Naive B cell (primary cell): ENCODE measurements around the gene DGCR2. TPM values are rescaled to one million over a fixed set of nuclear protein-coding genes. Genes with fewer than 3 reads are reported as not detected.
"Not testable (repeated sequence)": the region's sequence is repeated elsewhere in the genome, so short reads cannot be mapped to it uniquely, and the experiment has no call there.

Experiments used
- ATAC-seq, 2 donors: fragments of 150-1000 bp; cut with Tn5 transposase; 2 replicates each; pipeline ENCODE4 v1.10.0; 2021; ENCODE audit warnings: low read depth in 2 of 2, mild to moderate bottlenecking in 2 of 2, moderate library complexity in 2 of 2
- DNase-seq: peaks from one replicate; pipeline ENCODE4 v3.0.0; 2022
- H3K27ac Mint-ChIP-seq, 6 donors: one replicate each; pipeline ENCODE4 v1.8.0; 2020 to 2022; ENCODE audit warnings: mild to moderate bottlenecking in 6 of 6, mixed read lengths in 6 of 6, moderate library complexity in 5 of 6, inconsistent platforms in 2 of 6
- H3K27me3 Mint-ChIP-seq, 3 donors: one replicate each; pipeline ENCODE4 v1.8.0; 2021 to 2022; ENCODE audit warnings: mixed read lengths in 3 of 3, mild to moderate bottlenecking in 1 of 3
- H3K36me3 Mint-ChIP-seq, 2 donors: one replicate each; pipeline ENCODE4 v1.8.0; 2020 to 2022; ENCODE audit warnings: mixed read lengths in 2 of 2, inconsistent platforms in 1 of 2, mild to moderate bottlenecking in 1 of 2
- H3K4me1 Mint-ChIP-seq, 3 donors: one replicate each; pipeline ENCODE4 v1.8.0; 2020 to 2022; ENCODE audit warnings: mixed read lengths in 3 of 3, inconsistent platforms in 1 of 3, mild to moderate bottlenecking in 1 of 3, moderate library complexity in 1 of 3
- H3K4me3 Mint-ChIP-seq, 8 donors: one replicate each; pipeline ENCODE4 v1.8.0; 2020 to 2022; ENCODE audit warnings: mild to moderate bottlenecking in 8 of 8, mixed read lengths in 8 of 8, moderate library complexity in 8 of 8, inconsistent platforms in 2 of 8
- H3K9me3 Mint-ChIP-seq, 7 donors: one replicate each; pipeline ENCODE4 v1.8.0; 2020 to 2022; ENCODE audit warnings: mixed read lengths in 7 of 7, mild to moderate bottlenecking in 5 of 7, inconsistent platforms in 2 of 7, moderate library complexity in 1 of 7
- polyA plus RNA-seq, 6 donors: library from polyadenylated mRNA; unstranded; fragments of 300-500 nt; fragmentation: Illumina TruSeq; gene quantifications; one replicate each; pipeline ENCODE4 v1.2.3, GENCODE V29; 2021; ENCODE audit warnings: low read depth in 6 of 6

The DGCR2 gene
- polyA plus RNA-seq, 6 donors from 2014 or later = 27.4 to 50.6 (median 32.8) TPM

GRCh38 chr22:18991138-18991432, 131.1 kb downstream of the DGCR2 start:
- no peaks in the 10 kb centered on the region for H3K36me3 Mint-ChIP-seq
- H3K27me3 Mint-ChIP-seq = peaks cover 10 to 41% (median 35%) of the 10 kb centered on the region in 3 donors
- H3K27ac Mint-ChIP-seq = no peak overlapping the region
- H3K9me3 Mint-ChIP-seq = peaks cover 0 to 2% (median 0%) of the 10 kb centered on the region in 7 donors
- no peaks in the 10 kb centered on the region for H3K4me1 Mint-ChIP-seq
- no peak for DNase-seq
- no peak overlapping the region for H3K4me3 Mint-ChIP-seq
- no peak for ATAC-seq

DNA sequence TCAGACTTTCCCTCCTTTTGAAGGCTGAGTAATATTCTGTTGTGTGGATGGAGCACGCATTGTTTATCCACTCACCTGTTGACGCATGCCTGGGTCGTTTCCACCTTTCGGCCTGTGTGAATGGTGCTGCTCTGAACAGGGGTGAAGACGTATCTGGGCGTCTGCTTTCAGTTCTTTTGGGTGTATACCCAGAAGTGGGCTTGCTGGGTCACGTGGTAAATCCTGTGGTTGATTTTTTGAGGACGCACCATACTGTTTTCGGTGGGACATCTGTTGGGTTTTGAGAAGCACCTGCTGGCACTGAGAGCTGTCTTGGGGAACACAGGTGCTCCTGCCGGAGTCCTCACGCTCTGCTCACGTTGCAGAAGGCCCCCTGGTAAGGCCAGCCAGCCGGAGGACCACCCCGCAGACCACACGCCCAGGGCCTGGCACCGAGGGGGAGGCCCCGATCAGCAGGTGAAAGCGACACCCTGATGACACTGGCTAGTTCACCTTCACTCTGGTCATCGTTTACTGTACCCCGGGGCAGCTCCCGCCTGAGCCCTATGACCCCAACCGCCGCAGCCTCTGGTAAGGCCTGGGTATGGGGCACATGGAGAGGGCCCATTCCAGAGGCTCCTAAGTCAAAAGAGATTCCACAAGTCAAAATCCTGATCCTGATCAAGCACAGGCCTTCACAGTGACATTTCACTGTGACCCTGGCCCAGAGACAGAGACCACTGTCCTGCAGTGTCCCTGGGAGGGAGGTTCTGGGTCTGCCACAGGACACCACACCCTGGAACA, 131.7 kb downstream of the DGCR2 start:
- Mint-ChIP-seq H3K36me3 (no peaks in the 10 kb centered on the region), H3K27me3 (peaks cover 10 to 36% (median 35%) of the 10 kb centered on the region in 3 donors), H3K4me1 (no peaks in the 10 kb centered on the region), H3K27ac (no peak overlapping the region), H3K9me3 (peaks cover 0 to 2% (median 0%) of the 10 kb centered on the region in 7 donors), H3K4me3 (no peak overlapping the region)
- DNase-seq (no peak), ATAC-seq (no peak)

DNA sequence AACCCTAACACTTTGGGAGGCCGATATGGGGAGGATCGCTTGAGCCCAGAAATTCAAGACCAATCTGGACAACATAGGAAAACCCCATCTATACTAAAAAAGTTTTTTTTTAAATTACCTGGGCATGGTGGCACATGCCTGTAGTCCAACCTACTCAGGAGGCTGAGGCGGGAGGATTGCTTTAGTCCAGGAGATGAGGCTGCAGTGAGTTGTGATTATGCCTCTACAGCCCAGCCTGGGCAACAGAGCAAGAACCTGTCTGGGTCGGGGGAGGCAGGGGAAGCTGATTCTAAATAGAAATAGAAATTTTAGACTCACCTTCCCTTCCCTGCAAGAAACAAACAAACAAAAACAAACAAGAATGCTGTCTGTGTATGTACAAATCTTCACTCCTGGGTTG, 133.3 kb downstream of the DGCR2 start:
- H3K27me3 Mint-ChIP-seq = peaks cover 10 to 30% (median 23%) of the 10 kb centered on the region in 3 donors
- no peak for DNase-seq
- no peak for ATAC-seq
- H3K9me3 Mint-ChIP-seq = peaks cover 0 to 2% (median 0%) of the 10 kb centered on the region in 7 donors
- no peak overlapping the region for H3K27ac Mint-ChIP-seq
- no peaks in the 10 kb centered on the region for H3K4me1 Mint-ChIP-seq
- no peak overlapping the region for H3K4me3 Mint-ChIP-seq
- no peaks in the 10 kb centered on the region for H3K36me3 Mint-ChIP-seq

DNA sequence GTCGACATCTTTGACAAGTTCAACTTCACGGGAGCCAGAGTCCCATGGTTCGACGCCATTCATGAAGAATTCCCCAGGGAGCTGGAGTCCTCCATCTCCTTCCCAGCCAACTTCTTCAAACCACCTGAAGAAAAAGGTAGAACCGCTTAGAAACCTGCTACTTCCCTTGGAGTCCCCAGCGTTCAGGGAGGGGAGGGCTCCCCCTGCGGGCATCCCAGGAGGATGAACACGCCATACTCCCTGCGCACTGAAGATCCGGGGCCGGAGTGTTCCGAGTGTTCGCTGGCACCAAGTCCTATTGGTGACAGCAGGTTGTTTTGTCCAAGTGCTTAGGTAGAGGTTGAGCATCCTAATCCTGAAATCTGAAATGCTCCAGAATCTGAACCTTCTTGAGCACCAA, 134.4 kb downstream of the DGCR2 start:
- Mint-ChIP-seq H3K4me3 (no peak overlapping the region), H3K4me1 (no peaks in the 10 kb centered on the region), H3K9me3 (peaks cover 0 to 2% (median 0%) of the 10 kb centered on the region in 7 donors), H3K27me3 (peaks cover 2 to 18% (median 12%) of the 10 kb centered on the region in 3 donors), H3K27ac (no peak overlapping the region), H3K36me3 (no peaks in the 10 kb centered on the region)
- ATAC-seq = no peak
- no peak for DNase-seq

DNA sequence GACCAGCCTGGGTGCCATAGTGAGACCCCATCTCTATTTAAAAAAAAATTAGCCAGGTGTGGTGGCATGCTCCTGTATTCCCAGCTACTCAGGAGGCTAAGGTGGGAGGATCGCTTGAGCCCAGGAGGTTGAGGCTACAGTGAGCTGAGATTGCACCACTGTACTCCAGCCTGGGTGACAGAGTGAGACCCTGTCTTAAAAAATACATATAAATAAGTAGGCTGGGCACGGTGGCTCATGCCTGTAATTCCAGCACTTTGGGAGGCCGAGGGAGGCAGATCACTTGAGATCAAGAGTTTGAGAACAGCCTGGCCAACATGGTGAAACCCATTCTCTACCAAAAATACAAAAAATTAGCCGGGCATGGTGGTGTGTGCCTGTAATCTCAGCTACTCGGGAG, 135.1 kb downstream of the DGCR2 start:
- Mint-ChIP-seq H3K27me3 (peaks cover 0 to 16% (median 8%) of the 10 kb centered on the region in 3 donors), H3K27ac (peak overlapping the region in 1 of 6 donors; percentile 47)
- H3K4me1 Mint-ChIP-seq, H3K4me3 Mint-ChIP-seq, DNase-seq, H3K9me3 Mint-ChIP-seq, ATAC-seq, H3K36me3 Mint-ChIP-seq: not testable (repeated sequence)

Other genes with a start within 250 kb of the DGCR2 start
- 1 to 10 TPM in 3 of 6 donors, under 1 TPM in 3; 0.58 to 3.0 (median 0.88) TPM for gene DGCR6, start 216.1 kb downstream of the DGCR2 start, polyA plus RNA-seq
- gene PRODH, start 186.1 kb downstream of the DGCR2 start, polyA plus RNA-seq = under 1 TPM in 1 of 6 donors, not detected in 5; 0.05 TPM
- gene TSSK2, start 8.9 kb upstream of the DGCR2 start, polyA plus RNA-seq = not detected
- 10 to 100 TPM in 1 of 6 donors, 1 to 10 TPM in 5; 5.2 to 10.2 (median 8.3) TPM for gene ESS2, start 22.2 kb upstream of the DGCR2 start, polyA plus RNA-seq
- gene GSC2, start 27.9 kb upstream of the DGCR2 start, polyA plus RNA-seq = not detected
- 10 to 100 TPM; 63.5 to 88.8 (median 72.4) TPM for gene SLC25A1, start 56.3 kb upstream of the DGCR2 start, polyA plus RNA-seq
- 1 to 10 TPM in 2 of 6 donors, under 1 TPM in 3, not detected in 1; 0.17 to 1.7 (median 0.80) TPM for gene CLTCL1, start 169.3 kb upstream of the DGCR2 start, polyA plus RNA-seq